ENCODE results near the gene IL18R1. TPM values are rescaled to one million over a fixed set of nuclear protein-coding genes. Genes with fewer than 3 reads are reported as not detected.

Gene IL18R1
- total and polyA plus RNA-seq, 9 of the 15 experiments (the other 6 are each of a cell fraction or from before 2014, with no cell fraction given) = 0.55 to 10.0 (median 2.5) TPM

GRCh38 chr2:102439065-102439695, 83.6 kb downstream of the IL18R1 start:
- Histone ChIP-seq H3K79me2 (ENCODE audit: control insufficient read depth, insufficient read depth, low read length) (no peaks in the 10 kb centered on the region), H3K27me3 (ENCODE audit: control insufficient read depth in 2 of 2, insufficient read depth in 2 of 2, low read length in 2 of 2) (no peaks in the 10 kb centered on the region), H3K4me2 (ENCODE audit: insufficient read depth, low read length) (peak overlapping the region; percentile 29), H3K4me1 (replicated peaks in 1 of 2; ENCODE audit: control insufficient read depth in 2 of 2, insufficient read depth in 2 of 2, low read length in 2 of 2) (peaks cover 9 to 26% of the 10 kb centered on the region in 2 experiments; a peak in 4 of 5 replicates), H2AFZ (ENCODE audit: low read depth, low read length) (peak overlapping the region; percentile 67), H3K9me3 (replicated peaks; ENCODE audit: control insufficient read depth, insufficient read depth, low read depth, low read length) (no peaks in the 10 kb centered on the region), H3K36me3 (ENCODE audit: control insufficient read depth, insufficient read depth, low read length) (no peaks in the 10 kb centered on the region), H3K27ac (ENCODE audit: extremely low read depth, low read depth, low read length) (no peak overlapping the region; the same call in 2 of the 3 replicates), H3K9ac (ENCODE audit: insufficient read depth in 1 of 2, low read depth in 2 of 2, low read length in 2 of 2) (no peak overlapping the region), H4K20me1 (replicated peaks; ENCODE audit: control insufficient read depth, insufficient read depth, low read length) (no peaks in the 10 kb centered on the region), H3K4me3 (no peak overlapping the region), H3K9me1 (ENCODE audit: control insufficient read depth, insufficient read depth, low read length) (no peaks in the 10 kb centered on the region)
- 15% methylated on average over 6 of the region's 6 CpGs for WGBS (ENCODE audit: insufficient coverage, low coverage, missing lambda C conversion rate)
- ChIA-PET POLR2A (interaction anchor here (0.9 kb wide), 1 partner anchor 9 kb away, joined by 3 read pairs; no protein-coding TSS in a partner anchor), CTCF (ENCODE audit: low intra/inter-chr PET ratio) (interaction anchor here (0.7 kb wide), 1 partner anchor 138 kb away, joined by 3 read pairs; no protein-coding TSS in a partner anchor)
- ATAC-seq (peak; percentile 71), DNase-seq (ENCODE audit: extremely low read depth in 1 of 4, low spot score in 3 of 4) (peak in 1 of 4 experiments; percentile 36), FAIRE-seq (peak; percentile 60)
- in situ Hi-C loops (cut with MboI) = no loop called here
- no TSS peak for BruUV-seq (replicated peaks)
- intact Hi-C loops (cut with micrococcal nuclease) = no loop called here
- TF ChIP-seq ETV6 (IDR thresholded peaks at IDR 0.05; ENCODE audit: borderline replicate concordance in 1 of 2, low read depth in 2 of 2, low read length in 1 of 2) (peak in 1 of 2 experiments; percentile 43; a peak in 1 of 4 replicates), ETV6 (CRISPR knock-in tag; IDR thresholded peaks at IDR 0.05; ENCODE audit: borderline replicate concordance) (no peak), CSDE1 (IDR thresholded peaks at IDR 0.05) (no peak), FOSL1 (tag; conservative IDR thresholded peaks at IDR 0.05) (peak; percentile 50; the same call in 1 of the 2 replicates), ZNF589 (CRISPR knock-in tag; IDR thresholded peaks at IDR 0.05; ENCODE audit: low read depth) (peak; percentile 70; the same call in 1 of the 2 replicates), RAD21 (CRISPR knock-in tag; conservative IDR thresholded peaks at IDR 0.05 in 1 of 2, IDR thresholded peaks at IDR 0.05 in 1 of 2) (0 out of 4 replicates have a peak, but pooled peaks of 1 of the 2 experiments have one; percentile 3), HNRNPH1 (optimal IDR thresholded peaks at IDR 0.05; ENCODE audit: low read depth, low read length) (no peak), ZNF395 (CRISPR knock-in tag; IDR thresholded peaks at IDR 0.05) (peak; percentile 63), ZNF175 (CRISPR knock-in tag; IDR thresholded peaks at IDR 0.05; ENCODE audit: low read depth) (peak; percentile 81; the same call in 1 of the 2 replicates), SMARCB1 (IDR thresholded peaks at IDR 0.05; ENCODE audit: insufficient read length, low read depth) (no peak), FOXM1 (IDR thresholded peaks at IDR 0.05; ENCODE audit: low read depth) (no peak), FOXM1 (CRISPR knock-in tag; IDR thresholded peaks at IDR 0.05; ENCODE audit: low read depth) (no peak), JUND (IDR thresholded peaks at IDR 0.05; ENCODE audit: borderline replicate concordance, low read depth, low read length) (no peak), JUND (tag; IDR thresholded peaks at IDR 0.05; ENCODE audit: borderline replicate concordance, low read depth, low read length) (peak; percentile 38; the same call in 1 of the 3 replicates), KLF6 (CRISPR knock-in tag; IDR thresholded peaks at IDR 0.05; ENCODE audit: borderline replicate concordance) (peak; percentile 23; the same call in 1 of the 2 replicates), ZNF639 (CRISPR knock-in tag; conservative IDR thresholded peaks at IDR 0.05 in 1 of 2, IDR thresholded peaks at IDR 0.05 in 1 of 2) (peak in 1 of 2 experiments; percentile 54; a peak in 1 of 4 replicates)

Data from K562 (cell line).